Testis (tissue), 3 donors: ENCODE measurements around the gene RASGRF1. TPM values are rescaled to one million over a fixed set of nuclear protein-coding genes. Genes with fewer than 3 reads are reported as not detected.

Source experiments
- DNase-seq: peaks from one replicate; pipeline ENCODE4 v3.0.0-alpha.2; 2019
- H3K27ac ChIP-seq, 2 donors: fragments of 200-600 bp; sonication (generic); one replicate each; pipeline ENCODE4 v1.5.1; 2019
- H3K27me3 ChIP-seq: fragments of 200-600 bp; sonication (generic); one replicate; pipeline ENCODE4 v1.5.1; 2019
- H3K36me3 ChIP-seq: fragments of 200-600 bp; sonication (generic); one replicate; pipeline ENCODE4 v1.5.1; 2017; ENCODE audit warnings: low read depth; ENCODE audit errors: missing control alignments
- H3K4me1 ChIP-seq: fragments of 200-600 bp; sonication (generic); one replicate; pipeline ENCODE4 v1.5.1; 2019
- H3K4me3 ChIP-seq, 2 donors: fragments of 200-600 bp; sonication (generic); one replicate each; pipeline ENCODE4 v1.5.1; 2017 to 2019
- H3K9me3 ChIP-seq: fragments of 200-600 bp; sonication (generic); one replicate; pipeline ENCODE4 v1.5.1; 2017
- POLR2A ChIP-seq: fragments of 450-650 bp; IDR thresholded peaks from one replicate; pipeline ENCODE4 v1.6.1; 2017; ENCODE audit warnings: antibody characterized with exemption, mild to moderate bottlenecking, moderate library complexity
- WGBS, 2 donors: methylation state at CpG; one replicate each; pipeline ENCODE4 v1.1.5; 2018; 5-methylcytosine and 5-hydroxymethylcytosine counted together
- intact Hi-C: fragments of 100-400 bp; cut with DNase I; formaldehyde crosslinking; loops from one replicate; pipeline ENCODE4 v1.15.1; 2023; ENCODE audit warnings: low total_unique reads
- polyA plus RNA-seq: library from polyadenylated mRNA; stranded (reverse); fragments of 350-450 nt; fragmentation: Illumina TruSeq; extraction: RNeasy Lipid Tissue Mini Kit (QIAGEN cat#74804); gene quantifications from one replicate; pipeline ENCODE4 v1.2.3, GENCODE V29; 2014; ENCODE audit warnings: low read depth, low replicate concordance; ENCODE audit not compliant: insufficient read depth
- total RNA-seq, 2 donors: library from RNA; depleted of rRNA; stranded (reverse); fragments of >200 nt; gene quantifications; one replicate each; pipeline ENCODE4 v1.2.3, GENCODE V29; 2016
- TF ChIP-seq, protein P1 (sequence below), 3 experiments: fragments of 450-650 bp in 2 of 3; fragments of 200-600 bp in 1 of 3; sonication (generic) in 1 of 3; IDR thresholded peaks; one replicate each; pipeline ENCODE4 v1.5.1; 2016 to 2019; ENCODE audit warnings: antibody characterized with exemption in 3 of 3, mild to moderate bottlenecking in 2 of 3, moderate library complexity in 1 of 3

RASGRF1 gene
- total and polyA plus RNA-seq, 3 donors from 2014 or later: 2.6 to 3.3 (median 3.1) TPM

DNA sequence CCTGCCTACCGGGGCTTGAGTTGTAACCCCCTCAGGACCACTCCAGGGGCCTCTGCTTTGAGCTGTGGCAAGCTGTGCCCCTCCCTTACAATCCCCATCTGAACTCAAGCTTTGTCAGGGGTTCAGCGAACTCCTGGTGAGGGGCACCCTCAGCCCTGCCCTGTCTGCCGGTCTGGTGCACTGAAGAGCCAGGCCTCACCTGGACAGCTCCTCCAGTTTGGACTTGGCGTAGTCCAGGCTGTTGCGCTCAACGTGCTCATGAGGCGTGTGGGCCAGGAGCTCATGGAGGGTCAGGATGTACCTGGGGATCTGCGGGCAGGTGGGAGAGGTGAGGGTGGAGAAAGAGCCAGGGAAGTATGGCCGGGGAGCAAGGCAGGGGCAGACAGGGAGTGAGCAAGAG, 59.4 kb downstream of the RASGRF1 start:
- TF ChIP-seq, protein P1, sequence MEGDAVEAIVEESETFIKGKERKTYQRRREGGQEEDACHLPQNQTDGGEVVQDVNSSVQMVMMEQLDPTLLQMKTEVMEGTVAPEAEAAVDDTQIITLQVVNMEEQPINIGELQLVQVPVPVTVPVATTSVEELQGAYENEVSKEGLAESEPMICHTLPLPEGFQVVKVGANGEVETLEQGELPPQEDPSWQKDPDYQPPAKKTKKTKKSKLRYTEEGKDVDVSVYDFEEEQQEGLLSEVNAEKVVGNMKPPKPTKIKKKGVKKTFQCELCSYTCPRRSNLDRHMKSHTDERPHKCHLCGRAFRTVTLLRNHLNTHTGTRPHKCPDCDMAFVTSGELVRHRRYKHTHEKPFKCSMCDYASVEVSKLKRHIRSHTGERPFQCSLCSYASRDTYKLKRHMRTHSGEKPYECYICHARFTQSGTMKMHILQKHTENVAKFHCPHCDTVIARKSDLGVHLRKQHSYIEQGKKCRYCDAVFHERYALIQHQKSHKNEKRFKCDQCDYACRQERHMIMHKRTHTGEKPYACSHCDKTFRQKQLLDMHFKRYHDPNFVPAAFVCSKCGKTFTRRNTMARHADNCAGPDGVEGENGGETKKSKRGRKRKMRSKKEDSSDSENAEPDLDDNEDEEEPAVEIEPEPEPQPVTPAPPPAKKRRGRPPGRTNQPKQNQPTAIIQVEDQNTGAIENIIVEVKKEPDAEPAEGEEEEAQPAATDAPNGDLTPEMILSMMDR (IDR thresholded peaks at IDR 0.05): no peak
- TF ChIP-seq POLR2A: no peak
- intact Hi-C loops: no loop called here
- WGBS, 2 donors: 92 to 93% methylated on average over 6 to 9 of the region's 9 CpGs
- Histone ChIP-seq H3K27ac (no peak overlapping the region), H3K4me1 (no peaks in the 10 kb centered on the region), H3K36me3 (no peaks in the 10 kb centered on the region), H3K9me3 (no peaks in the 10 kb centered on the region), H3K4me3 (no peak overlapping the region), H3K27me3 (no peaks in the 10 kb centered on the region)
- no peak for DNase-seq

DNA sequence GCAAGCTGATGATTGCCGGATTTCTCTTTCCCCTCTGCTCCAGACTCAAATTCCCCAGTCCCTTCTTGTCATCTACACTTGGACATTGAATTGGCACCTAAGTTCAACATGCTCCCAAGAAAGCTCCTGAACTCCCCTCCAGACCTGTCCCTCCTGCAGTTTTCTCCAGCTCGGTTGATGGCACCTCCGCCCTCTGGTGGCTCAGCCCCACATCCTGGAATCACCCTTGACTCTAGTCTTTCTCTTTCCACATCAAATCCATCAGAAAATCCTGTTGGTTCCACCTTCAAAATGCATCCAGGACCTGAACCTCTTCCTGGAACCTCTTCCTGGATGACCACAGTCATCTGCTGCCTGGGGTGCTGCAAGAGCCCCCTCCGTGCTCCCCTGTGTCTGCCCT, 60.1 kb downstream of the RASGRF1 start:
- intact Hi-C loops: no loop called here
- H3K4me3 ChIP-seq: no peak overlapping the region
- DNase-seq: no peak
- WGBS, 2 donors: 95 to 98% methylated on average over 3 to 4 of the region's 4 CpGs
- H3K36me3 ChIP-seq: no peaks in the 10 kb centered on the region
- H3K27me3 ChIP-seq: no peaks in the 10 kb centered on the region
- no peak overlapping the region for H3K27ac ChIP-seq
- H3K4me1 ChIP-seq: no peaks in the 10 kb centered on the region
- no peaks in the 10 kb centered on the region for H3K9me3 ChIP-seq
- no peak for TF ChIP-seq POLR2A
- TF ChIP-seq, protein P1 (IDR thresholded peaks at IDR 0.05): no peak

DNA sequence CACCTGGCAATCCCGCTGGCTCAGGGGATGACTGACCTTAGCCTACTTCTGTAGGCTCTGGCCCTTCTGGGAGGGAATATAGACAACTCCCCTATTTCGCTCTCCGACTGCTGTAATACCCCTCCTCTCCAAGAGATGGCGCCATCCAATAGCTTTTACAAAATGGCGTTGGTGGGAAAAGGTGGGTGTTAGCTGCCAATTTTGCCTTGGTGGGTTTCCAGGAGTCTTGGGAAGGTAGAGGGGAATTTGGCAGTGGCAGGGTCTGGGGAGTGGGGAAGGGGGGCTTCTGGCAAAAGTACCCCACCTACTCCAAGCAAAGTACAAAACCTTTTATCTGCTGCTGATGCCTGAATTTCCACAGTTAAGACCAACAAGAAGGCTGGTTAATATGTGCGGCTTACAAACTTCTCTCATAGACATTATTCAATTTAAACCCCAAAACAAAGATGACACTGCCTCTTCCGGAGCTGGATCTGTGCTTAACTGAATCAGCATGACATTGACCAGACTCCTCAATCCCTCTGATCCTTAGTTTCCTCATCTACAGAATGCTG, 62.1 kb downstream of the RASGRF1 start:
- Histone ChIP-seq H3K36me3 (no peaks in the 10 kb centered on the region), H3K9me3 (no peaks in the 10 kb centered on the region), H3K4me3 (no peak overlapping the region), H3K27ac (no peak overlapping the region), H3K27me3 (no peaks in the 10 kb centered on the region), H3K4me1 (no peaks in the 10 kb centered on the region)
- WGBS, 2 donors: 44% methylated on average over 7 of the region's 7 CpGs
- DNase-seq: peak; percentile 70
- intact Hi-C loops: loop anchor here (5.0 kb wide), 1 partner anchor 154 kb away; no protein-coding TSS in a partner anchor
- no peak for TF ChIP-seq POLR2A
- TF ChIP-seq, protein P1 (IDR thresholded peaks at IDR 0.05): peak; percentile 80 to 89 (median 84)

DNA sequence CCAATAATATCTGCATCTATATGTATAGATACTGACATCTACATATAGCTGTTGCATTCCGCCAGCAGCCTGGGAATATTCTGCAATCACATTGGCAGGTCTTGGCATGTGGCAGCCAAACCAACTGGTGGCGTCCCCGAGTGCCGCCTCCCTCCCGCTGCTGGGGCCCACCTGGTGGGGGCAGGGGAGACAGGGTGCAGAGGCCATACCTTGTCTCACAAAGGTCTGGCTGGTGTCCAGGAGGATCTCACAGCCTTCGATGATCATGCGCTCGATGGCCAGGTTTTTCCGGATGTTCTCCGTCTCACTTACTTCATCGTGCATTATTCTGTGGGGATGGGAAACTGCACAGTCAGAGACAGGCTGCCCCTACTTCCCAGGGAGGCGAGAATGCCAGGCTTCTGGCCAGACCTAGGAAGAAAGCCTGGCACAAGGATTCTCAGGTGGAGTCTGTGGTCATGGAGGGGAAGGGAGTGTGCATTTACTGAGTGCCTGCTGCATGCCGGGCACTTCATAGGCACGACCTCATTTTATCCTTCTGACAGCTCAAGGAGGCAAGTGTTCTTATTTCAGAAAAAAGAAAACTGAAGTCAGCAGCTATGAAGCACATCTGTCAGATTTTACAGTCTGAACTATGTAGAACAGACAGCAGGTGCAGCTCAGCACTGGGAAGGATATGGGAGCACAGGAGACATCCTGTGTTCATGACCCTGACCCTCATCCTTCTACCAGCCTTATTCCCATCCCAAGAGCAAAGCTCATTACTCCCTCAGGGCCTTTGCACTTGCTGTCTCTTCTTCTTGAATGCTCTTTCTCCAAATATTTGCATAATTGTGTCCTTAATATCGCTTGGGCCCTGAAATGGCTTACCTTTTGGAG, 62.8 kb downstream of the RASGRF1 start:
- DNase-seq: no peak
- Histone ChIP-seq H3K27me3 (no peaks in the 10 kb centered on the region), H3K27ac (no peak overlapping the region), H3K4me1 (no peaks in the 10 kb centered on the region), H3K36me3 (no peaks in the 10 kb centered on the region), H3K9me3 (no peaks in the 10 kb centered on the region), H3K4me3 (no peak overlapping the region)
- intact Hi-C loops: loop anchor here (5.0 kb wide), 1 partner anchor 155 kb away; no protein-coding TSS in a partner anchor
- TF ChIP-seq POLR2A: no peak
- TF ChIP-seq, protein P1 (IDR thresholded peaks at IDR 0.05): no peak
- WGBS, 2 donors: 82% methylated on average over 11 to 15 of the region's 15 CpGs
